Measurements from ENCODE around the gene RGS12. TPM values are rescaled to one million over a fixed set of nuclear protein-coding genes. Genes with fewer than 3 reads are reported as not detected.

The RGS12 gene
- total RNA-seq (2014; rRNA removed) = 22.1 and 24.5 TPM in 2 replicates
- 34.2 TPM for polyA plus RNA-seq (2012)

- DNase-seq (ENCODE audit: low read depth) = peak; percentile 89
Measured at GRCh38 chr4:3292571-3293400, at the start of gene RGS12. RGS12 (plus strand) TSS chr4:3293021; CDS start chr4:3316171, 23,150 bp downstream.

GRCh38 chr4:3243136-3243780 is 49.6 kb upstream of the RGS12 start:
- DNase-seq (ENCODE audit: low read depth) = no peak

- DNase-seq (ENCODE audit: low read depth) = no peak
Measured at GRCh38 chr4:3244002-3244401, 48.8 kb upstream of the RGS12 start.

GRCh38 chr4:3244747-3245146 is 48.1 kb upstream of the RGS12 start:
- DNase-seq (ENCODE audit: low read depth) = no peak

- DNase-seq (ENCODE audit: low read depth) = no peak
Measured at GRCh38 chr4:3245676-3246075, 47.1 kb upstream of the RGS12 start.

- no peak for DNase-seq (ENCODE audit: low read depth)
Measured at GRCh38 chr4:3246458-3247398, 46.1 kb upstream of the RGS12 start.

- no peak for DNase-seq (ENCODE audit: low read depth)
Measured at GRCh38 chr4:3247399-3248177, 45.2 kb upstream of the RGS12 start.

- no peak for DNase-seq (ENCODE audit: low read depth)
Measured at GRCh38 chr4:3248178-3248480, 44.7 kb upstream of the RGS12 start.

GRCh38 chr4:3248811-3249661 is 43.8 kb upstream of the RGS12 start, which contains the start of gene MSANTD1:
MSANTD1 (plus strand) TSS chr4:3249159; CDS start chr4:3249223, 64 bp downstream.
- peak; percentile 31 for DNase-seq (ENCODE audit: low read depth)

GRCh38 chr4:3249711-3250437 is 42.9 kb upstream of the RGS12 start:
- no peak for DNase-seq (ENCODE audit: low read depth)

- DNase-seq (ENCODE audit: low read depth) = no peak
Measured at GRCh38 chr4:3250438-3250955, 42.3 kb upstream of the RGS12 start.

GRCh38 chr4:3250956-3251690 is 41.7 kb upstream of the RGS12 start:
- no peak for DNase-seq (ENCODE audit: low read depth)

GRCh38 chr4:3251691-3252479 is 40.9 kb upstream of the RGS12 start:
- DNase-seq (ENCODE audit: low read depth) = no peak

GRCh38 chr4:3252480-3252828 is 40.4 kb upstream of the RGS12 start:
- no peak for DNase-seq (ENCODE audit: low read depth)

GRCh38 chr4:3252831-3253641 is 39.8 kb upstream of the RGS12 start:
- no peak for DNase-seq (ENCODE audit: low read depth)

GRCh38 chr4:3253808-3254207 is 39.0 kb upstream of the RGS12 start:
- DNase-seq (ENCODE audit: low read depth) = no peak

All from LHCN-M2 (cell line).